Measurements from ENCODE around the gene CA12.

DNA sequence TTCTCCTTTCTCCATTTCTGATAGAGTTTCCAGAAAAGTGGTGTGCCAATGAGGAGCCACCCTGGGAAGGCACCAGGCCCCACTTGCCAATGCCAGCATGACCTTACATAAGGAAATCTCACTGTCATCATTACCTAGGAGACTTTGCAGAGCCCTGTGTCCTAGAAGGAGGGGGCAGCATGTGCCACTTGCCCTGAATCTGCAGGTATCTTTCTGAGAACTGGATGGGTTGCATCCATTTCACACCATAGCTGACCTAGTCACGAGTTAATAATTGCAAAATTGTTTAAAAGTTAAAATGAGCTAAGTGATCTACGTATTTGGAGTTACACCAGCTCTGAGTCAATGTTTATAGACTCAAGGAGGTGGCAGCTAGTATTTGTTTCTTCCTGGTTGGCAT lies 14.3 kb downstream of the CA12 start:
- TF ChIP-seq POLR2A (IDR thresholded peaks at IDR 0.05), result no peak
- TF ChIP-seq, protein P1, sequence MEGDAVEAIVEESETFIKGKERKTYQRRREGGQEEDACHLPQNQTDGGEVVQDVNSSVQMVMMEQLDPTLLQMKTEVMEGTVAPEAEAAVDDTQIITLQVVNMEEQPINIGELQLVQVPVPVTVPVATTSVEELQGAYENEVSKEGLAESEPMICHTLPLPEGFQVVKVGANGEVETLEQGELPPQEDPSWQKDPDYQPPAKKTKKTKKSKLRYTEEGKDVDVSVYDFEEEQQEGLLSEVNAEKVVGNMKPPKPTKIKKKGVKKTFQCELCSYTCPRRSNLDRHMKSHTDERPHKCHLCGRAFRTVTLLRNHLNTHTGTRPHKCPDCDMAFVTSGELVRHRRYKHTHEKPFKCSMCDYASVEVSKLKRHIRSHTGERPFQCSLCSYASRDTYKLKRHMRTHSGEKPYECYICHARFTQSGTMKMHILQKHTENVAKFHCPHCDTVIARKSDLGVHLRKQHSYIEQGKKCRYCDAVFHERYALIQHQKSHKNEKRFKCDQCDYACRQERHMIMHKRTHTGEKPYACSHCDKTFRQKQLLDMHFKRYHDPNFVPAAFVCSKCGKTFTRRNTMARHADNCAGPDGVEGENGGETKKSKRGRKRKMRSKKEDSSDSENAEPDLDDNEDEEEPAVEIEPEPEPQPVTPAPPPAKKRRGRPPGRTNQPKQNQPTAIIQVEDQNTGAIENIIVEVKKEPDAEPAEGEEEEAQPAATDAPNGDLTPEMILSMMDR (IDR thresholded peaks at IDR 0.05), result no peak
